H1 (cell line): ENCODE data around the gene NOX5. TPM values are rescaled to one million over a fixed set of nuclear protein-coding genes. Genes with fewer than 3 reads are reported as not detected.

Experiments used
- ASH2L ChIP-seq: fragments of 200-600, 300-600 bp; sonication (generic); IDR thresholded peaks from one replicate; pipeline ENCODE4 v1.7.1; 2017; ENCODE audit warnings: low read length
- BACH1 ChIP-seq: IDR thresholded peaks from 2 replicates; pipeline ENCODE4 v1.6.1; 2012; ENCODE audit warnings: low read length, improper control_type of control experiment
- CHD1 ChIP-seq: IDR thresholded peaks from 2 replicates; pipeline ENCODE4 v1.6.1; 2012; ENCODE audit warnings: low read depth, low read length, improper control_type of control experiment
- CREB1 ChIP-seq: IDR thresholded peaks from 2 replicates; pipeline ENCODE4 v1.6.1; 2012; ENCODE audit warnings: inconsistent platforms
- EGR1 ChIP-seq: IDR thresholded peaks from 2 replicates; pipeline ENCODE4 v1.6.1; 2011; ENCODE audit warnings: low read depth, low read length, borderline replicate concordance
- EP300 ChIP-seq, 2 experiments: IDR thresholded peaks; 1 replicate in 1 of 2; 2 replicates in 1 of 2; pipeline ENCODE4 v1.6.1; 2011 to 2012; ENCODE audit warnings: low read depth in 2 of 2, low read length in 2 of 2, mild to moderate bottlenecking in 2 of 2, borderline replicate concordance in 1 of 2, inconsistent platforms in 1 of 2, moderate library complexity in 1 of 2
- FOSL1 ChIP-seq: IDR thresholded peaks from 2 replicates; pipeline ENCODE4 v1.6.1; 2011; ENCODE audit warnings: mild to moderate bottlenecking, low read depth, low read length, moderate library complexity; ENCODE audit not compliant: insufficient read depth
- GABPA ChIP-seq: IDR thresholded peaks from 2 replicates; pipeline ENCODE4 v1.6.1; 2011; ENCODE audit warnings: mild to moderate bottlenecking, low read length, moderate library complexity, borderline replicate concordance; ENCODE audit not compliant: insufficient read depth
- JUND ChIP-seq: IDR thresholded peaks from 2 replicates; pipeline ENCODE4 v1.6.1; 2011; ENCODE audit warnings: mild to moderate bottlenecking, improper control_type of control experiment, low read length
- KDM4A ChIP-seq: IDR thresholded peaks from one replicate; pipeline ENCODE4 v1.7.1; 2012; ENCODE audit warnings: low read depth, mild to moderate bottlenecking, moderate library complexity, low read length, inconsistent platforms; ENCODE audit not compliant: severe bottlenecking
- KDM5A ChIP-seq: fragments of 200-600 bp; IDR thresholded peaks from 2 replicates; pipeline ENCODE4 v1.7.1; 2012; ENCODE audit warnings: mild to moderate bottlenecking, low read length, inconsistent platforms, mixed read lengths
- MAFK ChIP-seq: IDR thresholded peaks from 2 replicates; pipeline ENCODE4 v1.6.1; 2012; ENCODE audit warnings: low read depth, mild to moderate bottlenecking, improper control_type of control experiment, low read length
- NANOG ChIP-seq: IDR thresholded peaks from 2 replicates; pipeline ENCODE4 v1.6.1; 2011; ENCODE audit warnings: low read length, low read depth, mild to moderate bottlenecking, inconsistent platforms; ENCODE audit not compliant: insufficient read depth, poor library complexity, severe bottlenecking
- NRF1 ChIP-seq: IDR thresholded peaks from 2 replicates; pipeline ENCODE4 v1.6.1; 2011; ENCODE audit warnings: mild to moderate bottlenecking, low read depth, low read length, improper control_type of control experiment
- POU5F1 ChIP-seq: IDR thresholded peaks from 2 replicates; pipeline ENCODE4 v1.6.1; 2011; ENCODE audit warnings: low read depth, mild to moderate bottlenecking, low read length, moderate library complexity
- SAP30 ChIP-seq: fragments of 300-600 bp; sonication (generic); IDR thresholded peaks from 2 replicates; pipeline ENCODE4 v1.7.1; 2012; ENCODE audit warnings: low read length, moderate library complexity, mild to moderate bottlenecking, inconsistent platforms; ENCODE audit not compliant: insufficient read depth, insufficient replicate concordance
- SIN3A ChIP-seq, 2 experiments: IDR thresholded peaks in 1 of 2; conservative IDR thresholded peaks in 1 of 2; 2 replicates each; pipeline ENCODE4 v1.6.1; 2011 to 2012; ENCODE audit warnings: low read length in 2 of 2, improper control_type of control experiment in 1 of 2, low read depth in 1 of 2, mild to moderate bottlenecking in 1 of 2
- SIX5 ChIP-seq: IDR thresholded peaks from 2 replicates; pipeline ENCODE4 v1.6.1; 2011; ENCODE audit warnings: mild to moderate bottlenecking, low read depth, low read length
- SP1 ChIP-seq: IDR thresholded peaks from 2 replicates; pipeline ENCODE4 v1.6.1; 2011; ENCODE audit warnings: low read depth, low read length
- SP4 ChIP-seq: IDR thresholded peaks from 2 replicates; pipeline ENCODE4 v1.6.1; 2012; ENCODE audit warnings: low read length, inconsistent platforms
- TCF12 ChIP-seq: IDR thresholded peaks from 2 replicates; pipeline ENCODE4 v1.6.1; 2011; ENCODE audit warnings: low read depth, mild to moderate bottlenecking, low read length
- YY1 ChIP-seq: IDR thresholded peaks from 2 replicates; pipeline ENCODE4 v1.6.1; 2011; ENCODE audit warnings: low read depth, mild to moderate bottlenecking, low read length
- polyA plus RNA-seq, 7 experiments: library from polyadenylated mRNA; depleted of rRNA in 3 of 7; stranded (reverse) in 5 of 7; unstranded in 2 of 7; fragments of >200 nt in 5 of 7; fragments of 200-250 nt in 2 of 7; gene quantifications; 1 replicate in 5 of 7; 2 replicates in 1 of 7; 4 replicates in 1 of 7; pipeline versions ENCODE4 v1.2.1 to v1.2.3, GENCODE V29; 2011 to 2013; ENCODE audit warnings: missing spikeins in 2 of 7, mixed read lengths in 2 of 7
- total RNA-seq: library from RNA; stranded (reverse); fragmentation: NEBNext Ultra II Directional; extraction: Animal tissue kit (Norgen Biotek cat#: 25700); gene quantifications from 2 replicates; pipeline ENCODE4 v1.2.1, GENCODE V29; 2021
- TF ChIP-seq, protein P1 (sequence below): IDR thresholded peaks from 2 replicates; pipeline ENCODE4 v1.6.1; 2012; ENCODE audit warnings: inconsistent platforms

Gene NOX5
- total and polyA plus RNA-seq, 2 of the 8 experiments (the other 6 are each of a cell fraction or from before 2014, with no cell fraction given) = under 0.01 TPM; not detected in 1

DNA sequence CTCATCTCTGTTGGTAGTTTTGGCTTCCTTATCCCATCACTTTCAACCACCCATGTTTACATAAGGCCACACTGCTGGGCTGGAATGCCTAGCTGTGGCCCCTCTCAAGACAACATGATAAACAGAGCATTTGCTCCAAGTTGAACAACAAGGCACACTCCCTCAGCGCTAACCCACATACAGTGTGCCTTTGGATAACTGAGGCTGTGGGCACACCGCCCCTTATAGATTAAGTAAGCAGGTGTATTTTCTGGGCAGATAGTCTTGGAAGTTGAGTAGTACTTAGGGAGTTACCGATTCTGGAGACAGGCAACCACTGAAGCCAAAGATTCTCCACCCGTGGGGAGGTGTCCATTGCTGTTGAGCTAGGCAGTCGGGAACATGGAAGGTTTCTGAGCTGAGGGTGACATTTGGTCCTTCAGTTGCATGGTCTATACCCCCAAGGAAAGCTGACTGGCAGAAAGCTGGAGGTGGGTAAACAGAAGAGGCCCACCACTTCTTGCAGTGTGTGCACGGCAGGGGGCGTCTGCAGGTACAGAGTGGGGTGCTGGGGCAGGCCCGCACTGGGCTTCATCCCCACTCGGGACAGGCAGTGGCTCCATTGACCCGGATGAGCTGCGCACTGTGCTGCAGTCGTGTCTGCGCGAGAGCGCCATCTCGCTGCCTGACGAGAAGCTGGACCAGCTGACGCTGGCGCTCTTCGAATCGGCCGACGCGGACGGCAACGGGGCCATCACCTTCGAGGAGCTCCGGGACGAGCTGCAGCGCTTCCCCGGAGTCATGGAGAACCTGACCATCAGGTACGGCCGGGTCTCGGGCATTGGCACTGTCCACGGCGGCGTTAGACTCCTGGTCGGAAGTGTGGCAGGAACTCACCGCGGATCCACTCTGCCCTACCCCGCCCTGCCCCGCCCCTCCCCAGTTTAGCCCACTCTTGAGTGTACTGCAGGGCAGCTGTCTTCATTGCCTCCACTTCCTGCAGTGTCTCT lies 16.8 kb downstream of the NOX5 start (continued):
- TF ChIP-seq ASH2L (no peak), NANOG (no peak), SP1 (no peak), GABPA (peak; percentile 78; the same call in 1 of the 2 replicates), KDM4A (peak; percentile 62), KDM5A (no peak), CHD1 (no peak), FOSL1 (no peak), YY1 (peak; percentile 85), POU5F1 (no peak), SIN3A (conservative IDR thresholded peaks at IDR 0.05 in 1 of 2, IDR thresholded peaks at IDR 0.05 in 1 of 2; ENCODE audit: low read depth in 1 of 2, low read length in 2 of 2) (0 out of 4 replicates have a peak, but pooled peaks of 1 of the 2 experiments have one; percentile 45), SAP30 (no peak), TCF12 (no peak), CREB1 (peak; percentile 85), JUND (peak; percentile 40; the same call in 1 of the 2 replicates), NRF1 (no peak; the same call in 1 of the 2 replicates), SIX5 (no peak), SP4 (no peak), MAFK (no peak), EP300 (IDR thresholded peaks at IDR 0.05; ENCODE audit: borderline replicate concordance in 1 of 2, low read depth in 2 of 2, low read length in 2 of 2) (peak in 1 of 2 experiments; percentile 34; a peak in 1 of 3 replicates), BACH1 (peak; percentile 79), EGR1 (no peak)
- TF ChIP-seq, protein P1, sequence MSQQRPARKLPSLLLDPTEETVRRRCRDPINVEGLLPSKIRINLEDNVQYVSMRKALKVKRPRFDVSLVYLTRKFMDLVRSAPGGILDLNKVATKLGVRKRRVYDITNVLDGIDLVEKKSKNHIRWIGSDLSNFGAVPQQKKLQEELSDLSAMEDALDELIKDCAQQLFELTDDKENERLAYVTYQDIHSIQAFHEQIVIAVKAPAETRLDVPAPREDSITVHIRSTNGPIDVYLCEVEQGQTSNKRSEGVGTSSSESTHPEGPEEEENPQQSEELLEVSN = peak; percentile 62; the same call in 1 of the 2 replicates
